DND-41 (cell line): Measurements from ENCODE around the gene GRAMD4.

Experiments used
- CTCF ChIP-seq: IDR thresholded peaks from 2 replicates; pipeline ENCODE4 v1.5.1; 2012; ENCODE audit warnings: borderline replicate concordance, low read length, moderate library complexity, mild to moderate bottlenecking; ENCODE audit not compliant: poor library complexity, severe bottlenecking; ENCODE audit errors: extremely low read depth
- EZH2 ChIP-seq: IDR thresholded peaks from 3 replicates; pipeline ENCODE4 v1.6.1; 2012; ENCODE audit warnings: borderline replicate concordance, low read depth, mild to moderate bottlenecking, moderate library complexity, low read length, inconsistent platforms; ENCODE audit not compliant: severe bottlenecking

GRCh38 chr22:46697811-46698515, 77.8 kb downstream of the GRAMD4 start:
- no peak for TF ChIP-seq CTCF
- TF ChIP-seq EZH2: no peak
